Measurements from ENCODE around the gene TNNI2.

GRCh38 chr11:1829039-1829820 is 9.6 kb upstream of the TNNI2 start:
- no peak for TF ChIP-seq CTCF (conservative IDR thresholded peaks at IDR 0.05; ENCODE audit: low read length)
- TF ChIP-seq EZH2phosphoT487 (IDR thresholded peaks at IDR 0.05; ENCODE audit: borderline replicate concordance, low read depth, low read length), result no peak

Measured in OCI-LY7 (cell line).